IPS DF 4.7 (cell line): Measurements from ENCODE around the gene TIGD6.
"Not testable (repeated sequence)": the region's sequence is repeated elsewhere in the genome, so short reads cannot be mapped to it uniquely, and the experiment has no call there.

ENCODE experiments used
- DNase-seq: peaks from one replicate; pipeline ENCODE4 v3.0.0-alpha.2; 2013; ENCODE audit warnings: low spot score; ENCODE audit errors: extremely low read depth

TIGD6 gene

GRCh38 chr5:150000256-150000989 is at the start of gene TIGD6, which contains the start of gene HMGXB3:
Gene TIGD6 (minus strand): TSS chr5:150000654. CDS start chr5:149996348, 4,306 bp downstream.
Gene HMGXB3 (plus strand): TSS chr5:150000739. CDS start chr5:150004853, 4,114 bp downstream.
- DNase-seq, result peak; percentile 76

GRCh38 chr5:150046031-150046430 is 45.6 kb upstream of the TIGD6 start:
- no peak for DNase-seq

- no peak for DNase-seq
These were observed 45.1 kb upstream of the TIGD6 start for GRCh38 chr5:150045549-150045948.

GRCh38 chr5:150044712-150045111 is 44.3 kb upstream of the TIGD6 start:
- no peak for DNase-seq

- DNase-seq, result no peak
These were observed 43.9 kb upstream of the TIGD6 start for GRCh38 chr5:150044329-150044681.

- no peak for DNase-seq
These were observed 43.3 kb upstream of the TIGD6 start for GRCh38 chr5:150043657-150044328.

GRCh38 chr5:150042459-150042858 is 42.0 kb upstream of the TIGD6 start:
- no peak for DNase-seq

- no peak for DNase-seq
These were observed 38.1 kb upstream of the TIGD6 start for GRCh38 chr5:150038547-150038946.

GRCh38 chr5:150036513-150036912 is 36.1 kb upstream of the TIGD6 start:
- no peak for DNase-seq

- DNase-seq, result no peak
These were observed 34.9 kb upstream of the TIGD6 start for GRCh38 chr5:150035139-150035895.

GRCh38 chr5:150034662-150035061 is 34.2 kb upstream of the TIGD6 start:
- no peak for DNase-seq

GRCh38 chr5:150033334-150033733 is 32.9 kb upstream of the TIGD6 start:
- no peak for DNase-seq

- DNase-seq, result not testable (repeated sequence)
These were observed 27.6 kb upstream of the TIGD6 start for GRCh38 chr5:150028047-150028446.

- DNase-seq, result no peak
These were observed 26.3 kb upstream of the TIGD6 start for GRCh38 chr5:150026682-150027172.

GRCh38 chr5:150024346-150024984 is 24.0 kb upstream of the TIGD6 start:
- DNase-seq, result no peak

- DNase-seq, result no peak
These were observed 22.7 kb upstream of the TIGD6 start for GRCh38 chr5:150023136-150023535.

- DNase-seq, result no peak
These were observed 22.2 kb upstream of the TIGD6 start for GRCh38 chr5:150022681-150023080.

- DNase-seq, result no peak
These were observed 21.7 kb upstream of the TIGD6 start for GRCh38 chr5:150022158-150022531.

- no peak for DNase-seq
These were observed 21.2 kb upstream of the TIGD6 start for GRCh38 chr5:150021491-150022157.

- DNase-seq, result no peak
These were observed 19.8 kb upstream of the TIGD6 start for GRCh38 chr5:150020249-150020648.
